HG03159 (cell line): ENCODE data around the gene PLCE1.

ENCODE experiments used
- ATAC-seq: cut with Tn5 transposase; IDR thresholded peaks from one replicate; pipeline ENCODE4 v1.9.1; 2021; ENCODE audit warnings: mild to moderate bottlenecking, moderate library complexity; ENCODE audit not compliant: unreplicated experiment

Gene PLCE1

GRCh38 chr10:93993414-93993781 lies 333 bp upstream of the PLCE1 start:
- ATAC-seq = no peak

GRCh38 chr10:93994438-93994801 lies 689 bp downstream of the PLCE1 start:
- no peak for ATAC-seq

GRCh38 chr10:93995182-93995581 lies 1.5 kb downstream of the PLCE1 start:
- no peak for ATAC-seq

GRCh38 chr10:93995598-93996271 lies 2.0 kb downstream of the PLCE1 start:
- ATAC-seq = no peak

- ATAC-seq = no peak
These were observed 2.8 kb downstream of the PLCE1 start for GRCh38 chr10:93996551-93996950.

GRCh38 chr10:93997546-93997945 lies 3.8 kb downstream of the PLCE1 start:
- no peak for ATAC-seq

GRCh38 chr10:93999401-93999851 lies 5.7 kb downstream of the PLCE1 start:
- no peak for ATAC-seq

GRCh38 chr10:94000638-94001415 lies 7.1 kb downstream of the PLCE1 start:
- no peak for ATAC-seq

GRCh38 chr10:94001416-94001810 lies 7.7 kb downstream of the PLCE1 start:
- ATAC-seq = no peak

- no peak for ATAC-seq
These were observed 8.4 kb downstream of the PLCE1 start for GRCh38 chr10:94002156-94002555.

- ATAC-seq = no peak
These were observed 9.8 kb downstream of the PLCE1 start for GRCh38 chr10:94003488-94003887.

GRCh38 chr10:94005050-94005449 lies 11.3 kb downstream of the PLCE1 start:
- no peak for ATAC-seq

- ATAC-seq = no peak
These were observed 13.1 kb downstream of the PLCE1 start for GRCh38 chr10:94006591-94007550.

- ATAC-seq = no peak
These were observed 14.8 kb downstream of the PLCE1 start for GRCh38 chr10:94008526-94008925.

GRCh38 chr10:94010116-94010515 lies 16.4 kb downstream of the PLCE1 start:
- ATAC-seq = no peak

- ATAC-seq = no peak
These were observed 17.2 kb downstream of the PLCE1 start for GRCh38 chr10:94010886-94011285.

- ATAC-seq = no peak
These were observed 17.6 kb downstream of the PLCE1 start for GRCh38 chr10:94011296-94011695.

GRCh38 chr10:94012834-94013233 lies 19.1 kb downstream of the PLCE1 start:
- ATAC-seq = no peak

- no peak for ATAC-seq
These were observed 19.6 kb downstream of the PLCE1 start for GRCh38 chr10:94013331-94013760.

GRCh38 chr10:94014304-94014703 lies 20.6 kb downstream of the PLCE1 start:
- ATAC-seq = no peak
